ENCODE data around the gene CTCF.
A peak's percentile ranks its signal among the peaks of the same experiment; 100 is the strongest.

Gene CTCF

GRCh38 chr16:67519242-67519641 lies 43.1 kb upstream of the CTCF start:
- TF ChIP-seq ZFX (IDR thresholded peaks at IDR 0.05) (no peak), CTCF (conservative IDR thresholded peaks at IDR 0.05) (no peak)
- H3K27ac ChIP-seq = no peak overlapping the region

- peak overlapping the region; percentile 63 for H3K27ac ChIP-seq
- TF ChIP-seq ZFX (IDR thresholded peaks at IDR 0.05) (no peak), CTCF (conservative IDR thresholded peaks at IDR 0.05) (peak; percentile 99)
Measured at GRCh38 chr16:67521095-67521804, 41.1 kb upstream of the CTCF start.

GRCh38 chr16:67525176-67525860 lies 37.0 kb upstream of the CTCF start:
- H3K27ac ChIP-seq = no peak overlapping the region
- TF ChIP-seq CTCF (conservative IDR thresholded peaks at IDR 0.05) (no peak), ZFX (IDR thresholded peaks at IDR 0.05) (no peak)

- no peak overlapping the region for H3K27ac ChIP-seq
- TF ChIP-seq CTCF (conservative IDR thresholded peaks at IDR 0.05) (no peak), ZFX (IDR thresholded peaks at IDR 0.05) (no peak)
Measured at GRCh38 chr16:67526149-67526791, 36.1 kb upstream of the CTCF start.

- TF ChIP-seq ZFX (IDR thresholded peaks at IDR 0.05) = no peak
- TF ChIP-seq CTCF (conservative IDR thresholded peaks at IDR 0.05) = no peak
Measured at GRCh38 chr16:67528222-67528869, 34.0 kb upstream of the CTCF start, which contains the start of gene RIPOR1. TSS of gene RIPOR1 (plus strand) at chr16:67528829. CDS start at chr16:67538447, 9,618 bp downstream.

GRCh38 chr16:67528870-67529581 lies 33.3 kb upstream of the CTCF start:
- TF ChIP-seq CTCF (conservative IDR thresholded peaks at IDR 0.05) = no peak
- TF ChIP-seq ZFX (IDR thresholded peaks at IDR 0.05) = peak; percentile 94
- peak overlapping the region; percentile 82 for H3K27ac ChIP-seq

More at GRCh38 chr16:67528222-67528869, 34.0 kb upstream of the CTCF start, which contains the start of gene RIPOR1:
- H3K27ac ChIP-seq = peak within 1 kb of the TSS; percentile 82

All from C4-2B (cell line).